IPS-20b (cell line): ENCODE measurements around the gene EDN2.

ENCODE experiments used
- H3K27ac ChIP-seq: one replicate; pipeline ENCODE4 v1.5.1; 2013; ENCODE audit warnings: low read length
- H3K27me3 ChIP-seq: 2 replicates; pipeline ENCODE4 v1.6.1; 2013; ENCODE audit warnings: mild to moderate bottlenecking, low read length, inconsistent platforms; ENCODE audit not compliant: insufficient read depth
- H3K36me3 ChIP-seq: 2 replicates; pipeline ENCODE4 v1.6.1; 2013; ENCODE audit warnings: low read depth, mild to moderate bottlenecking, inconsistent platforms, low read length, moderate library complexity; ENCODE audit not compliant: insufficient read depth
- H3K4me1 ChIP-seq: 2 replicates; pipeline ENCODE4 v1.6.1; 2013; ENCODE audit warnings: mild to moderate bottlenecking, control low read depth, inconsistent platforms, low read length, moderate library complexity; ENCODE audit not compliant: insufficient read depth
- H3K4me3 ChIP-seq: 2 replicates; pipeline ENCODE4 v1.5.1; 2013; ENCODE audit warnings: mild to moderate bottlenecking, low read length, inconsistent platforms
- H3K9ac ChIP-seq: 2 replicates; pipeline ENCODE4 v1.6.1; 2013; ENCODE audit warnings: low read depth, mild to moderate bottlenecking, inconsistent platforms, low read length, moderate library complexity
- H3K9me3 ChIP-seq: 2 replicates; pipeline ENCODE4 v1.6.1; 2013; ENCODE audit warnings: mild to moderate bottlenecking, low read depth, low read length, inconsistent platforms; ENCODE audit not compliant: insufficient read depth

Gene EDN2

DNA sequence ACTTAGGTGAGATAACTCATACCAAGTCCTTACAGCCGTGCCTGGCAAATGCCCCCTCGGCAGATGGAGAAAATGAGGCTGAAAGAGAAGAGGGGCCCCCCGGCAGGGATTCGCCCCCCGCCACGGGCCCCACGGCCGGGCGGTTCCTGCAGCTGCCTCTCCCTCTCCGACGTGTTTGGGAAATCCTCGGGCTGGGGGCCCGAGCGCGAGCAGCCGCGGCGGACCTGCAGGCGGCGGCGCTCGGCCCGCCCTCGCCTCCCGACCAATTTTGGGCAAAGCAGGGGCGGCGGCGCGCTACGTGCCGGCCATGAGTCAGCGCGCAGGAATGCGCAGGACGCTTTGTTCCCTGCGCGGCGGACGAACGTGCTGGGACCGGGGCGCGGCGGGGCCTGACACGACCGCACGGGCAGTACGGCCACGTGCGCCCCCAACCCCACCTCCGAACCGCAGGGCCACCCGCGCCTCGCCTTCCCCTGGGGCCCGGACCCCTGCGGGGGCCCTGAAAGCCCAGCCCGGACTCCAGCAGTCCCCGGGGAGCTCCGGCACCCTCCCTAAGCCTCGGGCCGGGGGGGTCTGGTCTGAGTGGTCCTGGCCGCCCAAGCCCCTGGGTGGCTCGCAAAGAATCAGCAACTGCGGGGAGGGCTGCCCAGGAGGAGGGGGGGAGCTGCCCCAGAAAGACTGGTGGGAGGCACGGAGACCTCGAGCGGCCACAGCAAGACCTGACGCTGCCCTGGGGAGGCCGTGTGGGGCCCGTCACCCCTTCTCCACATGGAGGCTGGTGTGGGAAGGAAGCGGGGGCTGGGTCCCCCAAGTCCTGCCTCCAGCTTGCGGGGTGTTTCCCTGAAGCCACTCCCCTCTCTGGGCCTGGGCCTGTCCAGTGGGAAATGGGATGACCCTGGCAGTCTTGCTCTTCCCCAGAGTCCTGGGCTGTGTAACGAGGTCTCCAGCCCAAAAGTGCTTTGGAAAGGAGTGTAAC lies 11.9 kb upstream of the EDN2 start:
- Histone ChIP-seq H3K9ac (peak overlapping the region; percentile 77; the same call in 1 of the 2 replicates), H3K36me3 (no peaks in the 10 kb centered on the region), H3K4me1 (peaks cover 17% of the 10 kb centered on the region), H3K27ac (no peak overlapping the region), H3K27me3 (peaks cover 19% of the 10 kb centered on the region), H3K9me3 (no peaks in the 10 kb centered on the region), H3K4me3 (peak overlapping the region; percentile 62)

DNA sequence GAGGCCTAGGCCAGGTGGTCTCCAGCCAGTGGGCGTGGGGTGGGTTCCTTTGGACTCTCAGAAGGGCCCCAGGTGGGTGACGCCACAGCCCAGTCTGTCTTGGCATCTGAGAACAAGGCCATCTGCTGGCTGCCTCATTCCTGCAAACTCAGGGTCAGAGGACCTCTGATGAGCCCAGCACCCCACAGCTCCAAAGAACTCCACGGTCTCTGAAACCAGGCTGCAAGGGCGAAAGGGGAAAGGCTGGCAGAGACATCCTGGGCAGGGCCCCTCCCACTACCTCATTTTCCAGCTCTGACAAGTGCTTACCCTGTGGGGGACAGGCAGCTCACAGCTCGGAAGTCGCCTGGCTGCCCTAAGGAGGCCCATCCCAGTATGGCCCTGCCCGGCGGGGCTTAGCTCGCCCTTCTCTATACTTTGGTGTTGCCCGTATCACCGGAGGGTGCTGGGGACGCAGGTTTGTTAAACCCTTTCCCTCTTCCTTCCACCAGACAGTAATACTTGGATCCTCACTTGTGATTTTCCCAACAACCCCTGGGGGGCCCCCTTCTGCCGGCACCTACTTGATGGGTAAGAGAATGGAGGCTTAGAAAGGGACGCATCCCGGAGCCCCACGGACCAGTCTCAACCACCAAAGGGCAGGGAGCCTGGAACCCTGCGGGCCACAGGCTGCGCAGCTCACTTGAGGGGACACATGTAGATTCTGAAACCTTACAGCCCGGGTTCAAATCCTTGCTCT lies 10.9 kb upstream of the EDN2 start:
- no peak overlapping the region for H3K27ac ChIP-seq
- no peaks in the 10 kb centered on the region for H3K9me3 ChIP-seq
- H3K4me3 ChIP-seq = peak overlapping the region; percentile 62
- peaks cover 19% of the 10 kb centered on the region for H3K27me3 ChIP-seq
- H3K9ac ChIP-seq = peak overlapping the region; percentile 77; the same call in 1 of the 2 replicates
- H3K36me3 ChIP-seq = no peaks in the 10 kb centered on the region
- H3K4me1 ChIP-seq = peaks cover 17% of the 10 kb centered on the region

DNA sequence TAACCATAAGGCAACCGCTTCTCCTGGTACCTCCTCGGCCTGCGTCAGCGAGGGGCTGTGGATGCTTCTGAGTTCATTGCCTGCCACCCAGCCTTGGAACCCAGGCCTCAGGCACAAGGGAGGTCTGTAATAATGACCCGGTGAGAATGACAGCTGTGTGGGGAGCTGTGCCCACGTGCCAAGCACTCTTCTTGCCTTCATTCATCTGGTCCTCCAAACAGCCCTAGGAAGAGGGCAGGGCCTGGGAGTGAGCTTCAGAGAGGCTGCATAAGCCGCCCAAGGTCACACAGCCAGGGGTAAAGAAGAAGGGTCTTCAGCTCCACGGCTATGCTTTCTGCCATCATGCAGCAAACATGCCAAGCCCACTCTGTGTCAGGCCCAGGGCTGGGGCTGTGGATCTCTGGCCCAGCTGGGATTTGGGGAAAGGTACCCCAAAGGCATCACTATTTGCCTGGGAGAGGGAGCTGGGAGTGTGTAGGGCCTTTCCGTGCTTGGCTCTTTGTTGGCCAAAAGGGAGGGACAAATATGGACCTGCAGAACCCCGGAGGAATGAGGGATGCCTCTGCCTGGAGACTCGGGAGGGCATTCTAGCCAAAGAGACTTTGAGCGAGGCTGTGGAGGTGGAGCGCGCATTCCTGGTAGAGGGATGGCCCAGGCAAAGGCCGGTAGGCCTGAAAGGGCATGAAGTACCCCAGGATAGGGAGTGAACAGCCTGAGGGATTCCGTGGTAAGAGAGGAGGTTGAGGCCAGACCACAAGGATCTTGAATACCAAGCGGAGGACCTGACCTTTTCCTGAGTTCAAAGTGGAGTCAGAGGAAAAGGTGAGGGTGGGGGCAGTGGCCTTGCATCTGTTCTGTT lies 10.1 kb upstream of the EDN2 start:
- Histone ChIP-seq H3K36me3 (no peaks in the 10 kb centered on the region), H3K9ac (no peak overlapping the region)

DNA sequence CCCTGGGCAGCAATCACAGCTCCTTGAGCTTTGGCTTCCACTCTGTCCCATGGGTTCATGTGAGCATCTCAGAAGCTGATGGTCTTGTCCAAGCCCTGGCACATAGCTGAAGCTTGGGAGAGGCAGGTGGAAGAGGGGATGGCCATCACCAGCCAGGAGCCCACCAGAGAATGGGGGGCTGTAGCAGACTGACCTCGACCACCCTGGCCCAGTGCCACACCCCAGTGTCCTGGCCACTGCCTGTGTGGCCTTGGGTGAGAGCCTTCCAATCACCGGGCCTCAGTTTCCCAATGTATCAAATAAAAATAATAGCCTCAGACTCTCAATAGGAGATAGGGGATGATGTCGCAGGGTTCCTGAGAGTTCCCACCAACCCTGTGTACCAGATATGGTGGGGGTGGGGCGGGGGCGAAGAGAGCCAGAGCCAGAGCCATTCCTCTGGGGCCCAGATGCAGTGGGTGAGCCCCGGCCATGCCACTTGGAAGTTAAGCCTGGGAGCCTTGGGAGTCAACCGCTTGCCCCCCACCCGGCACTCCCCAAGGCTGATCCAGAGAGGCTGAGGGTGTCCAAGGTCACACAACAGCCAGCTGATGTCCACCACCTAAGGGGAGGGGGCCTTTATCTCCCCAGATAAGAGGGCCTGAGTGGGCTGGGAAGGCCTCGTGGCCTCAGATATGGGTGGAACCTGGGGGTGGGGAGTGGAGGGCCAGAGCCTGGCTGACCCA lies 9.3 kb upstream of the EDN2 start:
- H3K4me1 ChIP-seq = peaks cover 17% of the 10 kb centered on the region
- H3K9me3 ChIP-seq = no peaks in the 10 kb centered on the region
- peaks cover 19% of the 10 kb centered on the region for H3K27me3 ChIP-seq
- no peaks in the 10 kb centered on the region for H3K36me3 ChIP-seq
- H3K4me3 ChIP-seq = no peak overlapping the region
- H3K27ac ChIP-seq = no peak overlapping the region
- no peak overlapping the region for H3K9ac ChIP-seq

More for the DNA sequence above, 10.1 kb upstream of the EDN2 start:
- H3K4me3 ChIP-seq = no peak overlapping the region
- no peak overlapping the region for H3K27ac ChIP-seq
- H3K27me3 ChIP-seq = peaks cover 19% of the 10 kb centered on the region
- peaks cover 17% of the 10 kb centered on the region for H3K4me1 ChIP-seq
- H3K9me3 ChIP-seq = no peaks in the 10 kb centered on the region

DNA sequence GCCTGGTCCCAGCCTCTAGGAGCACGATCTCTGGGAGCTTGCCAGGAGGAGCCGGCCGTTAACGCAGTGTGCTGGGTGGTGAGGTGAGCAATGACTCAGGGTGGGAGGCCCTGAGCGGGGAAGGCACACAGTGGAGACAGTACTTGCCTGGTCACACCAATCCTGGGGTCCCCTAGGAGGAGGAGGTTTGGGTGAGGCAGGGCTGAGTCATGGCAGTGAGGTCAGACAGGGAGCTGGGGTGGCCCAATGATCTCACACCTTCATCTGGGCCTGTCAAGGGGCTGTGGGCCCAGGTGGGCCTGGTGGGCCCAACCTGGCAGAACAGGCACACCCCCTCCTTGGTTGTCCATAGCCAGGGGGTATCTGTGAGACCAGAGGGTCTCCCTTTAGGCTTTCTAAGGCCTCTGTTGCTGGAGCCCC lies 8.6 kb upstream of the EDN2 start:
- H3K27ac ChIP-seq = no peak overlapping the region
- no peak overlapping the region for H3K9ac ChIP-seq

DNA sequence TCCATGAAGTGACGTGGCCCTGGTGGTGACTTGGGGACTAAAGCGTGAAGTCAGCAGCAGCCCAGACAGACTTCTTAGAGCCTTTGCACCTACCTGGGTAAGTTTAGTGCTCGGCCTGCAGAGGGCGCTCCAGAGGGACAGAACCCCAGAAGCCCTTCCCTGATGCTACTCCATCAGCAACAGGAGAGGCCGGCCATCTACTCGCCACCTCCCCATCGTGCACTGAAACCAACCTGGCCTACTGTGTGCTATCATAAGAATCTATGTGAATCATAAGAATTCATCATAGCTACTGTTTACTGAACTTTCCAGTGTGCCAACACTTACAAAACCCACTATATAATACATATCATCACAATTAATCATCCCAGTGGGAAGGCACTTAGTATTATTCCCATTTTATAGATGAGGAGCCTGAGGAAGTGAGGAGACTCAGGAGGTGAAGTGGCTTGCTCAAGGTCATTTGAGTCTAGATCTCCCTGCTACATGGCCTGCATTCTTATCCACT lies 7.9 kb upstream of the EDN2 start:
- Histone ChIP-seq H3K27ac (no peak overlapping the region), H3K9ac (no peak overlapping the region), H3K27me3 (peaks cover 19% of the 10 kb centered on the region), H3K4me3 (no peak overlapping the region), H3K36me3 (no peaks in the 10 kb centered on the region), H3K9me3 (no peaks in the 10 kb centered on the region), H3K4me1 (peaks cover 25% of the 10 kb centered on the region)

More for the DNA sequence above, 8.6 kb upstream of the EDN2 start:
- Histone ChIP-seq H3K4me3 (no peak overlapping the region), H3K9me3 (no peaks in the 10 kb centered on the region), H3K27me3 (peaks cover 19% of the 10 kb centered on the region), H3K36me3 (no peaks in the 10 kb centered on the region), H3K4me1 (peaks cover 17% of the 10 kb centered on the region)

DNA sequence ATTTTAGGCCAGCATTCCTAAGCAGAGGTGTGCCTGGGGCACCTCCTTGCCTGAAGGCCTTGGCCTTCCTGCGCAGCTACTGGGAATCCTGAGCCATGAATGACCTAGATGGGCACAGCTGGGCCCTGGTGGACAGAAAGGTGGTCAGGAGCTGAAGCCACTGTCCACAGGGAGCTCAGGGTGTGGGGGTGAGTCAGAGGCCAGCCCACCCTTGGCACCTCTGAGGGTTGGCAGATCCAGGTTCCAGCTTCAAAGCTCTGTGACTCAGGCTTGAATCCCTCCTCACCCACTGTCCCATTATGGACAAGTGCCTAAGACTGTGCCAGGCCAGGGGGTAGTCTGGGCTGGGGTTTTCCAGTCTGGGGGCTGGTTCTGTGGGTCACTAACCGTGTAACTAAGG lies 6.4 kb upstream of the EDN2 start:
- no peaks in the 10 kb centered on the region for H3K9me3 ChIP-seq
- H3K4me1 ChIP-seq = peaks cover 25% of the 10 kb centered on the region; the same call in 1 of the 2 replicates

DNA sequence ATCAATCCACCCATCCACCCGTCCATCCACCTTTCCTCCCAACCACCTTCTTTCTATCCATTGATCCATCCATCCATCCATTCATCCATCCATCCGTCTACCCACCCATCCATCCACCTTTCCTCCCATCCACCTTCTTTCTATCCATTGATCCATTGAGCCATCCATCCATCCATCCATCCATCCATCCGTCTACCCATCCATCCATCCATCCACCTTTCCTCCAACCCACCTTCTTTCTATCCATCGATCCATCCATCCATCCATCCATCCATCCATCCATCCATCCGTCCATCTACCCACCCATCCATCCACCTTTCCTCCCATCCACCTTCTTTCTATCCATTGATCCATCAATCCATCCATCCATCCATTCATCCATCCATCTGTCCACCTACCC lies 5.1 kb upstream of the EDN2 start:
- no peak overlapping the region for H3K27ac ChIP-seq
- no peaks in the 10 kb centered on the region for H3K9me3 ChIP-seq
- H3K36me3 ChIP-seq = no peaks in the 10 kb centered on the region
- peaks cover 28% of the 10 kb centered on the region for H3K4me1 ChIP-seq
- H3K9ac ChIP-seq = no peak overlapping the region
- H3K4me3 ChIP-seq = no peak overlapping the region
- peaks cover 6% of the 10 kb centered on the region; the same call in 1 of the 2 replicates for H3K27me3 ChIP-seq

More for the DNA sequence above, 6.4 kb upstream of the EDN2 start:
- Histone ChIP-seq H3K9ac (no peak overlapping the region), H3K4me3 (no peak overlapping the region), H3K36me3 (no peaks in the 10 kb centered on the region), H3K27ac (no peak overlapping the region), H3K27me3 (peaks cover 9% of the 10 kb centered on the region; the same call in 1 of the 2 replicates)

DNA sequence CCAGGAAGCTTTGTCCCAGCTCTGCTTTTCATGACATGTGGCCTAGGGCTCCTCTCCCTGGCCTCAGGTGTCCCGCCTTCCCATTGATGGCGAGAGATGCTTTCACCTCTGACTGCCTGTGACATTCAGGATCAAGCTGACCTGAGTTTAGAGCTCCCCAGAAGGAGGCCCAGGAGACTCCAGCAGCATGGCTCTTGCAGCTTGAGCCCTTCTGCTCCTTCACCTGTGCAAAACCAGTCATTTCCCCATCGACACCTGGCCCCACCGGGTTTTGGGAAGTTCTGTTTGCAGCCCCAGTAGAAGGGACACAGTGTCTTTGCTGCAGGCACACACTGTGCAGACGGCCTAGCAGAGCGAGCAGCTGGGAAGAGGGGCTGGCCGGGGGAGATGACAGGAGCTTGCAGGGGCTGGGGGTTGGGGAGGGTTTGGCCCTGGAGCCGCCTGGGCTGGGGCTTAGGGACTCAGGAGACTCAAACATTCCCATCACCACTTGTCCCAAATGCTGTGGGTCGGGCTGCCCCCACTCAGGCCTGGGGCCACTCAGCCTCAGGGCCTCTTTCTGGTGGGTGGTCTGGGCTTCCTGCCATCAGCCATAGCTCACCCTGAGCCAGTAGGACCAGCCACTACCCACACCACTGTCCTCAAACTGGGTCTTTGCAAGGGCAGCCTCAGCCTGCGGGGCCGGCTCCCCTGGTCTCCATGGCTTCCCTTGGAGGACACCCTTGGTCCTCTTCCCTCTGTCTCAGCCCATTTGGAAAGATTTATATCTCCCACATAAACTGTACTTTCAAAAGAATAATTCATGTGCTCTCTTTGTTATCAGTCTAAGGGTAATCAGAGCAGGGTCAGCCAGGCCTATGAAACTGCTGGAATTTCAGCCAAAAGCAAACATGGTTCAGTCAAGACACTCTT lies 3.8 kb upstream of the EDN2 start:
- Histone ChIP-seq H3K9me3 (no peaks in the 10 kb centered on the region), H3K36me3 (no peaks in the 10 kb centered on the region), H3K4me1 (peaks cover 28% of the 10 kb centered on the region), H3K27me3 (peaks cover 6% of the 10 kb centered on the region; the same call in 1 of the 2 replicates), H3K4me3 (no peak overlapping the region), H3K27ac (no peak overlapping the region), H3K9ac (no peak overlapping the region)
